CD4-positive, alpha-beta T cell treated with Interleukin-17A for 1 hour (primary cell): Measurements from ENCODE around the gene MAP4.

Experiments used
- DNase-seq: peaks from one replicate; pipeline ENCODE4 v3.0.0-alpha.2; 2020

MAP4 gene

GRCh38 chr3:47961815-47962606 lies 54.2 kb downstream of the MAP4 start:
- DNase-seq, result peak; percentile 60

DNA sequence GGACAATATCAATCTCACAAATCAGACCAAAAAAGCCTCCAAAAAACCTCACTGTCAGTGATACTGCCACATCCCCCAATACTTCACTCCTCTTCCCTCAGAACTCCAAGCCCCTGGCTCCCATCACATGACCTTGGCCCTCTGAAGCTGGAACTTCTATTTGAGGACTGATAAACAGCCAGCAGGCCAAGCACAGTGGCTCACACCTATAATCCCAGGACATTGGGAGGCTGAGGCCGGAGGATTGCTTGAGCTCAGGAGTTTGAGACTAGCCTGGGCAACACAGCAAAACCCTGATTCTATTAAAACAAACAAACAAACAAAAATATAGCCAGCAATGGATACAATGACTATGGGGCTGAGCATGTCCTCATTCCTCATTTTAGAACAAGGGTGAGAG lies 55.2 kb downstream of the MAP4 start:
- no peak for DNase-seq

DNA sequence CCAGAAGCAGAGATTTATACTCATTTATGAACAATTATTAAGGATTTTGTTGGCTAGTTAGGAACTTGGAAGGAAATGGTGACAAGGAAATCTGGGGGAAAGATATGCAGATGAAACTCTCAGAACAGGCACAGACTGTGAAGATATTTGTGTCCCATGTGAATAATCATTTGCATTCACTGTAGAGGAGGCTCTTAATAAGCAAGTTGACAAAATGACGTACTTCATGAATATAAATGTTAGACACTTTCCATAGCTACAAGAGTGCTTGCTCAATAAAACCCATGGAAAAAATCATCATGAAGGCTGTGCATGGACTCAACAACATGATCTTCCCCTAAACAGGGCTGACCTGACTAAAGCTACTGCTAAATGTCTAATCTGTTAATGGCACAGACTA lies 59.7 kb downstream of the MAP4 start:
- DNase-seq, result no peak

DNA sequence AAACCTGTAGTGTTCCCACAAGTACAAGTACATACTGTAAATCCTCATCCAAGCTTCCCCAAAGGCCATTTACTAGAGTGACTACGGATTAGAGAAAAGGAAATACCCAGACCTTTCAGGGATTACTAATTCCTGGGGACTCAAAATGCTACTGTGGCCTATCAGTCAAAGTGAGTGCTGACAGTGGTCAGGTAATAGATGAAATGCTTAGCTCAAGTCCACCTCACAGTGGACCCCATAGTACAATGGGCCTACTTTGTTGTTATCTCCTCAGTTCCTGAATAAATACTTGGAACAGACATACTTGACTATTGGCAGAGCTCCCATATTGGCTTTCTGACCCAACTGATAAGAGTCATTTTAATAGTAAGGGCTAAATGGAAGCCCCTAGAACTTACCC lies 61.6 kb downstream of the MAP4 start:
- no peak for DNase-seq

DNA sequence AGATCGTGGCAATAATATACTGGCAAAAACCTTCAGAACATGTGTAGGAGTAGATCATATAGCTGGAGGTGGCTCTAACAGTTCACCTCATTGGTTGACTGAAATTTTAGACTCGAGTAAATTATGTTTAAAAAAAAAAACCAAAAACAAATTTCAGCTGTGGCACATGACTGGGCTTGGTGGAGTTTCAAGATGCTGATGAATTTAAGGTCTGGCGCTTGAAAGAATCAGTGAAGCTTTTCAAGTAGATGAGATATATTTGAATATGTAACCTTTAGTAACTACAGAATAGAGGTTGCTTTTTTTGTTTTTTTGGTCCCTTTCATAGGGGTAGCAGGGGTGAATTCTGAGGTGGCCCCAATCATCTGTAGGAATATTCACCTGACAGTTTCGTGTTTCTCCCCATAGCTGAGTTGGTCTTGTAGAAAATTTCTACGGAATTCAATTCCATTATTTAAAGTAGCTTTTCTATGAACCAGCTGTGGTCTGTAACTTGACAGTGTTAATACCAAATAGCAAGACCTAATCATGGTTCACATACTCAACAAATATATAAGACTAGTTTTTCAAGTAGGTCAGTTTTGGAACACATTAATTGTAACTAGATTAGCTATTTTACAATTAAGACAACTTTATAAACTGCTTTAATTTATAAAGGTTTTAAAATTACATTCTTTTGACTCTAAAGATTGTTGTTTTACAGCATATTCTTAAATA lies 65.6 kb downstream of the MAP4 start:
- DNase-seq, result no peak

DNA sequence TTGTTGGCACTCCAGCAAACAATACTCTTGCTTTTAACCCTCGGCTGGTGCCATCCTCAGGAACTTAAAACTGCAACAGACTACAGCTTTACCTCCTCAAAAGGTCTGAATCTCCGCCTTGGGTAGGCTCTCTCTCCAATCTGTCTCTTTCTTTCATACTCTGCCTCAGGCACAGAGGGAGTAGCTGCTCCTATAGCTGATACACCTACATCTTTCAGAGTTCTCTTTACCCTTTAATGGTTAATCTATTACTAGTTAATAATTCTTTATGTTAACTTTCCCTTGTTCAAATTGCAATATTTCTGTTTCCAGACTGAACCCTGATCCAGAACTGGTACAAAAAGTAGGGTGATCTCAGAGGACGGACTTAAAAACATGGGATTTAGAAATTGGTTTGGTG lies 66.2 kb downstream of the MAP4 start:
- no peak for DNase-seq

GRCh38 chr3:47940232-47940631 lies 76.0 kb downstream of the MAP4 start:
- DNase-seq, result no peak

GRCh38 chr3:47932421-47932820 lies 83.8 kb downstream of the MAP4 start:
- no peak for DNase-seq

- no peak for DNase-seq
Observed at GRCh38 chr3:47930979-47931378, 85.2 kb downstream of the MAP4 start.

DNA sequence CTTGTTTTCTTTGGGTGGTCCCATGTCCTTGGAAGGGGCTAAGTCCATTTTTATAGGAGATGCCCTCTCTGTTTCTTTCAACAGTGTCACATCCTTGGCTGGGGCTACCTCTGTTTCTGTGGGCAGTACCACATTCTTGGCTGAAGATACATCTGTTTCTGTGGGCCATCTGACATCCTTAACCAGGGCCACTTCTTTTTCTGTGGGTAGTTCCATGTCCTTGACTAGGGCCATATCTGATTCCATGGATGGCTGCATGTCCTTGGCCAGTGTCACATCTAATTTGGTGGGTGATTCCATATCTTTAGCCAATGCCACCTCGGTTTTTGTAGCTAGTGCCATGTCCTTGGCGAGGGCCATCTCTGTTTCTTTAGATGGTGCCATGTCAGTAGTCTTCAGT lies 99.5 kb downstream of the MAP4 start:
- DNase-seq, result no peak

GRCh38 chr3:47916201-47916600 lies 100.0 kb downstream of the MAP4 start:
- DNase-seq, result no peak

DNA sequence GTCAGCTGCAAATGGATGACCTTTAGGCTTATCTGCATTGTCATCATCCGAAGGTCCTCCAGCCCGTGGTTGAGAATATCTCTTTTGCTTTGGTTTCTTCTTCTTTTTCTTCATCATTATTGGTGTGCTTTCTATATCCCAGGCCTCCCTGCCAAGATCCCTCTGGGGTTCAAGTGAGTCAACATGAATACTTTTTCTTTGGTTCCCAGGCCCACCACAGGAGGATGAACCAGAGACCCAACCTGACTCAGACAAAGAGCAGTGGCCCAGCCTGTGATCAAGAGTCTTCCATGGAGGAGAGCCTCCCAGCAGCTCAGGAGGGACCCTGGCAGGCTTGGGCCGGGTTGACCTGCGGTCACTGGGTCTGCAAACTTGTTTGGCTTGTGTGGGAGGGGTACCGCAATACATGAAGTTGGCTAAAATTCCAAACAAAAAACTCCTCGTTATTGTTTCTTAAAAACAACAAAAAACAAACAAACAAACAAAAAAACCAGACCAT lies 104.2 kb downstream of the MAP4 start:
- no peak for DNase-seq

DNA sequence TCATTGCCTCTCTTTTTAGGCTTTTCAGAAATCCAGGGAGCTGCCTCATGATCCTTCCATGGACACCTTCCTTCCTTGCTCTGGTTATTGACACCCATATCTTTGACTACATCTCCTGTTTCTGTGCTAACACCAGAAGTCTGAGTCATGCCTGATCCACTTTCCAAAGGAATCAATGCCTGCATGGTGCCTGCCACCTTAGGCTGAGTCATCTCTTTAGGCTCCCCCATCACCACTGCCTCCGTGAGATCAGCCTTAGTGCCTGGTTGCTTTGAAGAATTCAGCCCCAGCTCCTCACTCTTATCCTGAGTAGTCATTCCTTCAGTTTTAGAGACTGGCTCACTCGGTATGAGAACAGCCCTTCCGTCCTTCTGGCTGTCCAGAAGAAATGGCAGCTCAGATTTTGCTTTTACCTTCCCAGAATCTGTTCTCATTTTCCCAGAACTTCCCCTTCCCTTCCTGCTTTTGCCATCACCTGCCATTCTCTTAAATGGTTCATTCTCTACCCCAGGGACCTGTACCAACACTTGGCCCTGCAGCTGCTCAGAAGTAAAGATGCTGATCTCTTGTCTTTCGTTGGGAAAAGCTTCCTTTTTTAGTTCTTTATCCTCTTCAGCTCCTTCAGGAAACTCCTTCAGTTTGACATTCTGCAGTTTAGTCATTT lies 105.3 kb downstream of the MAP4 start:
- DNase-seq, result no peak

- DNase-seq, result no peak
Observed at GRCh38 chr3:47910233-47910632, 106.0 kb downstream of the MAP4 start.

GRCh38 chr3:47909607-47910006 lies 106.6 kb downstream of the MAP4 start:
- DNase-seq, result no peak

DNA sequence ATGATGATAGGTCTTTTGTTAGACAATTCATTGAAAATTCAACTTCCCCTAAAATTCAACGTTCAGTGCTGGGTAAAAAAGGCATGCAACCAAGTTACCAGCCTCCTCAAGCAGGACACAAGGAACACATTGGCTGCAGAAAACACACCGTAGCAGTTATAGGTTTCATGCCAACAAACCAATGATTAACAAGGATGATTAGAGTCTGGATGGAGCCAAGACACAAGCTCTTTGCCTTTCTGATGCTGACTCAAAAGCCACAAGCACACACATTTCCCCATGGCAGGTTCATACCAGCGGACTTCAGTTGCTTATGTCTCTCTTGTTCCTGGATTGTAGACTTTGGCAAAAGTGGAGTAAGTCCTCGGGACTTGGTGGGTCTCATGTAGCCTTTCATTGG lies 107.5 kb downstream of the MAP4 start:
- no peak for DNase-seq

- no peak for DNase-seq
Observed at GRCh38 chr3:47907784-47908183, 108.4 kb downstream of the MAP4 start.

DNA sequence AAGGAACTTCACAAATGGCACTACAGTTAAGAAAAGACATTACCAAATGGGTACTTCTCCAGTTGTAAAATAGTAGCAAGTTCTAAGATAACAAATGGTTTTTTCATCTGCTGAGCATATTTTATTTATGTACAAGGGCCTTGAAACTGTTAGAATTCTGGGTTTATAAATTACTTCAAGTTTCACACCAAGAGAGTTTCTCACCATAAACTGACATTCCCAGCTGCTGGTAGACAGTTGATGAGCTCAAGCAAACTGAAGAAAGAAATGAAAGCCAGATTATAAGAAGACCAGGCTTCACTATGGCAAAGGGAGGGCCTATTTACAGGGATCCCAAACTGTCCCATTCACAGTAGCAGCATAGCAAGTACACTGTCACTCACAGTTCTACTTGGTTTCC lies 113.5 kb downstream of the MAP4 start:
- DNase-seq, result no peak

- DNase-seq, result no peak
Observed at GRCh38 chr3:47901280-47901833, 114.9 kb downstream of the MAP4 start.

DNA sequence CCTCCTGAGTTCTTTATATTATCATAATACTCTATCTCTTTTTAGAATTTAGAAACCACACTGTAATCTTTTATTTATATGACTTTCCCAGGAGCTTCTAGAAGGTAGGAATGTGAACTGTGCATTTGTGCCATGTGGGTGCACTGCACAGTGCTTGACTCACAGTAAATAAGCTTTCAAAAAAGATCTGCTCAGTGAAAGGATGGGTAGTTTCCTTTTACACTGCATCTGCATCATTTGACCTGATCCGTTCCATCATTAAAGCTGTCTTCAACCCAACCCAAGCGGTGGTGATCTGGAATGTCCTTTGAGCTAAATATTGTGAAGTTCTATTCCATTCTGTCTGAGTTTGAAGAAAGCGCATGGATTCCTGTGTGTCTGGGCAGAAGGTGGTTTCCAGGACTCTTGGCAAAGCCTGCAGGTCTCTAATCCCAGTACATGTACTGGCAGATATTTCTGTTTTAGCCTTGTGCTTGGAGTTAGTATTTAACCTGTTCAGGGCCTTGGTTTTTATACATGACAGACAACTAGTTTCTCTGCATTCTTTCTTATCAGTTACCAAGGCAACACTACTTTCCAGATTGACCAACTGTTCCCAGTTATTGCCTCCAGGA lies 116.6 kb downstream of the MAP4 start:
- no peak for DNase-seq

GRCh38 chr3:47897954-47898353 lies 118.3 kb downstream of the MAP4 start:
- DNase-seq, result no peak

- no peak for DNase-seq
Observed at GRCh38 chr3:47896736-47897135, 119.5 kb downstream of the MAP4 start.

DNA sequence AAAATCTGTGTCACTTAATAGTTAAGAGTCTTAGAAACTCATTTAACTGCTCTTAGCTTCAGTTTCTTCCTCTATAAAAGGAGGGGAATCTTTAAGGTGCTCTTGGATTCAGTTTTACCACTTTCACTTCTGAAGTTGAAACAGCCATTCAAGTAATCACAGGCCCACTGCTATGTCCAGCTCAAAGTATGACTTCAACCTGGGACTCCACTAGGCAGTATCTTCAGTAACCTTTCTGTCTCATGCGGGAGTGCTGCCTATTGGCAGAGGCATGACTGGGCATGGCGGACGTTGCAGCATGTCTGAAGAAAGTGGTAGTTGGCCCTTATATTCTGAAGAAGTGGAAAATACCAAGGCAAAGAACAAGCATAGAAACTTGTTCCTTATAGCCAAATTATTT lies 121.0 kb downstream of the MAP4 start:
- DNase-seq, result no peak
